SU-DHL-6 (cell line): ENCODE measurements around the gene STX16.

Experiments used
- H2AFZ ChIP-seq: fragments of 200-600 bp; sonication (generic); 2 replicates; pipeline ENCODE4 v1.6.1; 2014; ENCODE audit warnings: low read depth, mild to moderate bottlenecking, moderate library complexity, mixed read lengths, antibody characterized with exemption, low read length; ENCODE audit not compliant: severe bottlenecking
- H3F3A ChIP-seq: fragments of 200-600 bp; shearing (Covaris generic); 2 replicates; pipeline ENCODE4 v1.6.0; 2016; ENCODE audit warnings: antibody characterized with exemption, mild to moderate bottlenecking; ENCODE audit not compliant: insufficient read depth
- H3K27ac ChIP-seq: fragments of 200-600 bp; sonication (generic); 2 replicates; pipeline ENCODE4 v1.5.1; 2016; ENCODE audit warnings: low read depth, mild to moderate bottlenecking, low read length, moderate library complexity, mixed read lengths
- H3K27me3 ChIP-seq: fragments of 200-600 bp; sonication (generic), shearing (Covaris generic); 2 replicates; pipeline ENCODE4 v1.6.0; 2014; ENCODE audit warnings: mild to moderate bottlenecking, low read length
- H3K36me3 ChIP-seq: fragments of 200-600 bp; sonication (generic); 2 replicates; pipeline ENCODE4 v1.6.1; 2014; ENCODE audit warnings: mild to moderate bottlenecking, low read length, mixed read lengths
- H3K4me2 ChIP-seq: fragments of 300-600, 200-600 bp; shearing (Covaris generic), sonication (generic); 2 replicates; pipeline ENCODE4 v1.6.0; 2014; ENCODE audit warnings: low read length, low read depth, mild to moderate bottlenecking; ENCODE audit not compliant: poor library complexity, severe bottlenecking
- H3K4me3 ChIP-seq: fragments of 200-600 bp; sonication (generic); 2 replicates; pipeline ENCODE4 v1.5.1; 2014; ENCODE audit warnings: antibody characterized with exemption, low read length, mild to moderate bottlenecking, mixed read lengths; ENCODE audit not compliant: insufficient read depth, poor library complexity, severe bottlenecking
- H3K79me2 ChIP-seq: fragments of 200-600 bp; sonication (generic); 2 replicates; pipeline ENCODE4 v1.6.1; 2014; ENCODE audit warnings: mild to moderate bottlenecking, low read length, moderate library complexity; ENCODE audit not compliant: insufficient read depth
- H3K9ac ChIP-seq: fragments of 200-600 bp; sonication (generic); 2 replicates; pipeline ENCODE4 v1.7.0; 2014; ENCODE audit warnings: mild to moderate bottlenecking, low read length
- H3K9me2 ChIP-seq: fragments of 200-600 bp; sonication (generic); replicated peaks from 2 replicates; pipeline ENCODE4 v1.6.1; 2014; ENCODE audit warnings: low read length; ENCODE audit not compliant: insufficient read depth
- H3K9me3 ChIP-seq: fragments of 200-600 bp; sonication (generic); 2 replicates; pipeline ENCODE4 v1.6.1; 2014; ENCODE audit warnings: low read length, mixed read lengths; ENCODE audit not compliant: insufficient read depth
- H4K20me1 ChIP-seq: fragments of 200-600 bp; sonication (generic); 2 replicates; pipeline ENCODE4 v1.6.1; 2014; ENCODE audit warnings: low read depth, mild to moderate bottlenecking, antibody characterized with exemption, low read length, moderate library complexity, mixed read lengths
- CTCF ChIP-seq: fragments of 200-600 bp; sonication (generic); IDR thresholded peaks from one replicate; pipeline ENCODE4 v1.5.1; 2017; ENCODE audit warnings: antibody characterized with exemption, mild to moderate bottlenecking, low read length, moderate library complexity; ENCODE audit not compliant: insufficient read depth, poor library complexity, severe bottlenecking
- EZH2phosphoT487 ChIP-seq: fragments of 200-600 bp; sonication (generic), shearing (Covaris generic); conservative IDR thresholded peaks from 2 replicates; pipeline ENCODE4 v1.6.1; 2018; ENCODE audit warnings: mild to moderate bottlenecking, antibody characterized with exemption, low read length, moderate library complexity, mixed read lengths

STX16 gene

GRCh38 chr20:58628491-58629214 lies 22.4 kb upstream of the STX16 start:
- H3F3A ChIP-seq, result no peaks in the 10 kb centered on the region
- no peak overlapping the region for H3K27ac ChIP-seq
- no peaks in the 10 kb centered on the region for H3K27me3 ChIP-seq
- no peak overlapping the region for H3K4me3 ChIP-seq
- H3K4me2 ChIP-seq, result no peak overlapping the region
- H4K20me1 ChIP-seq, result no peaks in the 10 kb centered on the region
- H3K9me3 ChIP-seq, result no peaks in the 10 kb centered on the region
- no peaks in the 10 kb centered on the region for H3K79me2 ChIP-seq
- TF ChIP-seq CTCF, result no peak
- no peak for TF ChIP-seq EZH2phosphoT487
- H2AFZ ChIP-seq, result no peak overlapping the region
- no peaks in the 10 kb centered on the region for H3K36me3 ChIP-seq
- no peak overlapping the region for H3K9ac ChIP-seq
- no peaks in the 10 kb centered on the region for H3K9me2 ChIP-seq

DNA sequence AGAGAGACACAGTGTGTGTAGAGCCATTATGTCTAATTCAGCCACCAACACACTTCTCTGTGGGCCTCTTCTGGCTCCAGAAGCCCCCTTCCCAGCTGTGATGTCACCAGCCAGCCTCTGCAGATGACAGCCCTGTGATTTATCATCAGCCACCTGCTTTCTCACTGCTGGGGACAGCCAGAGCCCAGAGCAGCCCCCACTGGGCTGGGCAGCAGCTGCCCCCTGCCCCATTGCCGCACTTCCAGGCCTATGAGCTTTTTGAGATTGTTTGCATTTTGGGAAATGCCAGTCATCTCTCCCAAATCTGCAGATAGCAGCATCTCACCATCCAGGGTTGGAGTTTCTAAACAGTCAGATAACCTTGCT lies 21.9 kb upstream of the STX16 start:
- Histone ChIP-seq H2AFZ (no peak overlapping the region), H3K79me2 (no peaks in the 10 kb centered on the region), H3K9me2 (no peaks in the 10 kb centered on the region), H3K9ac (no peak overlapping the region), H3K27me3 (no peaks in the 10 kb centered on the region), H4K20me1 (no peaks in the 10 kb centered on the region), H3F3A (no peaks in the 10 kb centered on the region), H3K36me3 (no peaks in the 10 kb centered on the region), H3K9me3 (no peaks in the 10 kb centered on the region), H3K27ac (no peak overlapping the region), H3K4me2 (no peak overlapping the region), H3K4me3 (no peak overlapping the region)
- TF ChIP-seq EZH2phosphoT487, result no peak
- TF ChIP-seq CTCF, result no peak

DNA sequence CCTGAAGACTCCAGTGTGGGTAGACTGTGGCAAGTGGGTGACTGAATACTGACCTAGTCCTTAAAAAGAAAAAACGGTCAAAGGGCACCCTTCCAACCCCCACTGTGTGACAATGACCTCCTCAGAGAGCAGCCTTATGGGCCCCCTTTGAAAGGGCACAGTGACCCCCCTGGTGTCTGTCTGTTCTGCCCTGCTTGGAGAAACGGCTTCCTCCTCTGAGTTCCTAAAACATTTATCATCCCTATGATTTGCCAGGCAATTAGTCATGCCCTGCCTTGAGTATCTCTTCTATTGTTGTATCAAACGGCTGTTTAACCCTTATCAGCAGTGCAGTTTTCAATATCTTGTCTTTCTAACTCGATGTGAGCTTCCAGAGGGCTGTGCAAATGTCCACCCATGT lies 21.0 kb upstream of the STX16 start:
- no peak overlapping the region for H3K4me3 ChIP-seq
- no peak overlapping the region for H2AFZ ChIP-seq
- H3K4me2 ChIP-seq, result no peak overlapping the region
- no peaks in the 10 kb centered on the region for H3K9me3 ChIP-seq
- no peak overlapping the region for H3K27ac ChIP-seq
- no peaks in the 10 kb centered on the region for H3K36me3 ChIP-seq
- H3K79me2 ChIP-seq, result no peaks in the 10 kb centered on the region
- H3F3A ChIP-seq, result no peaks in the 10 kb centered on the region
- H3K9me2 ChIP-seq, result no peaks in the 10 kb centered on the region
- TF ChIP-seq CTCF (no peak), EZH2phosphoT487 (no peak)
- no peaks in the 10 kb centered on the region for H3K27me3 ChIP-seq
- H4K20me1 ChIP-seq, result no peaks in the 10 kb centered on the region
- no peak overlapping the region for H3K9ac ChIP-seq
